Stimulated activated CD4-positive, alpha-beta T cell treated with anti-CD3 and anti-CD28 coated beads, Interleukin-4, amount 100 ng/mL, for 1 hour (primary cell): ENCODE results near the gene BNC2.

ENCODE experiments used
- DNase-seq: peaks from one replicate; pipeline ENCODE4 v3.0.0-alpha.2; 2020

BNC2 gene

DNA sequence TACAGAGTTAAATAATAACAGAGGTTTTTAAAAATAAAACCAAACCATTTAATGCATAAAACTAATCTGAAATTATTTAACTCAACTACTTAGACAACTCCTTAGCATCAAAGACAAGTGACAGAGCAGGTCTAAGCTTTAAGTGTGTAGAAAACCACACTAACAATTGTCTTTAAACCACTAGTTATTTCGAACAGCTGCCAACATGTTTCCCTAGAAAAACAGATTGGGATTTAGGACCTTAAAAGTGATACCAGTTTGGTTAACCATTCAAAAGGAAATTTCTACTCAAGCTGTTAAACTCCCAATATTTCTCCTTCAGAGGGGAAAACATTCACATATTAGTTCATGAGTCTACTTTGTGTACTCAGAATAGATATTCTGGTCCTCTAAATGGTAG is 208.7 kb downstream of the BNC2 start:
- DNase-seq: no peak

GRCh38 chr9:16659096-16659495 is 211.4 kb downstream of the BNC2 start:
- DNase-seq: no peak

- no peak for DNase-seq
Measured at GRCh38 chr9:16656432-16657169, 213.9 kb downstream of the BNC2 start.

DNA sequence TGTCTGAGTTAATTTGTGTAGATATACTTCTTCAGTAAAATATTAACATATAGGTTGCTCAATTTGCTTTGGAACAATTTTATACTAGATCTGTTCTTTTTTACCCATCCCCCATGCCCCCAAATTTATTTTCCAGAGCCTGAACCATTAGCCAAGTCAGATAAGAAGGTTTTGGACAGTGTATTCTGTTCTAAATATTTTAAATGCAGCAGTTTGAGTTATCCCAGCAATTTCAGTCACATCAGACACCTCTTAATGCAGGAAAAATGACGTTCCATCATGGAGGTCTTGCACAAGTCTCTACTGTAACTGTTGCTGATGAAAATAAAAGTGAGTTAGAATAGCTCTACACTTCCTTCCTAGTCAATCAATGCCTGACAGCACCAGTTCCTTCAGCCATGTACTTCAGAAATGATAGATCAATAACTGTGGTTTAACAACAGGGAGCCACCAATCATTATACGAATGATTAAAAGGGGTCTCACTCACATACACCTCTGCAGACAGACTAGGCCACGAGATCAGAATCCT is 215.8 kb downstream of the BNC2 start:
- no peak for DNase-seq

- DNase-seq: no peak
Measured at GRCh38 chr9:16653491-16654399, 216.7 kb downstream of the BNC2 start.

DNA sequence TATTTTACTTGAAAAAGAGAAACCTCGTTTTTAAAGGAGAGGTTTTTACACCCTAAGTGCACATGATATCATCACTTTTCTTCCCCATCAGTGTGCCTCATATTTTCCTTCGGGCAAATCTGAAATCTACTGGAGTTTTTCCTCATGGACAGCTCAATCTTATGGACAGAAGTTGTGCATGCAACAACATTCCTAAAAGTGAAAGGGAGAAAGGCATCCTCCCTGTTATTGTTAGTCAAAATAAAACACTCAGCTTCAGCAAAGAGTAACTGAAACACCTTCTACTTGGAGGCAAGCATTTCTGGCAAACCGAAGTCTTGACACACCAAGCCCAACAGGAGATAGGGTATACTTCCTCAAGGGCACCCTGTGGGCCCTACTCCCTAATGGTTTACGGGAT is 217.9 kb downstream of the BNC2 start:
- no peak for DNase-seq

DNA sequence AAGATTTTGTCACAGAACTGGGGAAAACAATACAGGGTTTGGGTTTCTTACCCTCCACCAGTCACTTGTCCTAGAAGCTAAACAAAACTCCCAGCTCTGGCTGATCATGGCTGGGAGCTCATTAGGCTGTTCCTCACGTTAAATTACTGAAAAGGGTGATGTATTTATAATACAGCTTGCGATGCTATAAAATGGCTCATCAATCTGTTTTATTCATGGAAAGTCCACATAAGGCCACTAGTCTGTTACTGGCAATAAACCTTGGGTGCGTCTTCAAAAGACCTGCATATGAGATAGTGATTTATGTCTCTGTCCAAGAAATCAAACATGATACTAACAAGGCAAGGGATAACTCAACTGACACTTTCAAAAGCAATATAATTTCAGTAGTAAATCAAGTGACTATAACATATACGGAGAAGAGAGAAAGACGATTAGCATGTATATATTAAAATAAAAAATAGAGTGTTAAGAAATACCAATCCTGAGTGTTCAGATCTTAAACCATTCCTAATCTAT is 219.0 kb downstream of the BNC2 start:
- DNase-seq: no peak

DNA sequence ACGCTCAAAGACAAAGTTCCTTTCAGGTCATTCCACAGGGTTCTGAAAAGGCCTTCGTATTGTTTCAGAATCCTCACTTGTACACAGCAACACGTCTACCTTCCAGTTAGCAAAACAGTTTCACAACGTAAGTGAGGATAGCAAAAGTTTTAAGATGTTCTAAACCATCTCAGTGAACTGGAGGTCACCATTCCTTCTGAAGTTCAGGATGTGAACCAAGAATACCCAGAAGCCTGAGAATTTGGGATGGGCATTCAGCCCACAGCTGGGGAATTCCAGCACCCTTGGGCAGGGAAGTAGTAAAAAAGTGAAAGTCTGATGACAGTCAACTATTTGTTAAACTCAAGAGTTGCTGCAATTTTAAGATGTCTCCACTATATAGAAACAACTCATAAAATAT is 224.5 kb downstream of the BNC2 start:
- no peak for DNase-seq

- DNase-seq: no peak
Measured at GRCh38 chr9:16642421-16643109, 227.9 kb downstream of the BNC2 start.

DNA sequence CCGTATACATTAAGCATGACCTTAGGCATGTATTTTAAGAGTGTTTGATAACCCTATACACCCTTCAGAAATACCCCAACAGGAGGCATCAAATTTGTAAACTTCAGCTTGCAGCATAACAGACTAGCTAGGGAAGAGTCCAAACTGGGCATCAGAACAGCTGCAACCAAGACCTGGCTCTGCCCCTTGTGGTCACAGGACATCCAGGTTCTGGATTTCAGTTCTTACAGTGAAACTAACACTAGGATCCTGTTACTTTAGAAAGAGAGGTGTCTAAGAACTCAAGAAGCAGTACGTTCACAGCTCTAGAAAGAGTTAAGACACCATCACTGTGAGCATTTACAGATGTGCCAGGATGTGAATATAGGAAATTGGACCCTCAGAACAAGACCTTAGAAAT is 229.8 kb downstream of the BNC2 start:
- DNase-seq: no peak

DNA sequence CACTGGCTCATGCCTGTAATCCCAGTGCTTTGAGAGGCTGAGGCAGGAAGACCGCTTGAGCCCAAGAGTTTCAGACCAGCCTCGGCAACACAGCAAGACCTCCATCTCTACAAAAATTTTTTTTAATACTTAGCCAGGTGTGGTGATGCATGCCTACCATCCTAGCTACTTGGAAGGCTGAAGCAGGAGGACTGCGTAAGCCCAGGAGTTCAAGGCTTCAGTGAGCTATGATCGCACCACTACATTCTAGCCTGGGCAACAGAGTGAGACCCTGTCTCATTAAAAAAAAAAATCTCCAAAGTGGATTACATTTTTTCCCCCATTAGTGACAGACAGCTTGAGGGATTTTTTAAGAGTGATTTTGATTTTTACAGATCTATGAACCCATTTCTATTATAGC is 230.8 kb downstream of the BNC2 start:
- DNase-seq: no peak

- DNase-seq: no peak
Measured at GRCh38 chr9:16637911-16638310, 232.6 kb downstream of the BNC2 start.

DNA sequence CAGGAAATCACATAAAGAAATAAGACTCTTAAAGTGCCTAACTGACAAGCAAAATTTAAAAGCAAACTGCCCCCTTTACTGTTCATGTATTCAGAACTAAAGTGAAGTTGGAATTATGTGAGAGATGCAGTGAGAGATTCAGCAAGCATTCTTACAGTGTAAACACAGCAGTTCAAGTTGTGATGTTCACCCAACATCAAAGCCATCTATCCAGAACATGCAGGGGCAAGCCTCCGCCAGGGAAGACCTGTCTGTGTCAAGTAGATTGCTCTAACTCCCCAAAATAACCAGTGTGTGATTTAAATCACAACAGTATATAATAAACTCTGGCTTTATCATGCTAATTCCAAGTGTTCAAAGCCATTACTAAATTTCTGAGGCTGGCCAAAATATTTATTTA is 233.3 kb downstream of the BNC2 start:
- DNase-seq: no peak

GRCh38 chr9:16633794-16634193 is 236.7 kb downstream of the BNC2 start:
- DNase-seq: no peak

GRCh38 chr9:16628413-16628812 is 242.1 kb downstream of the BNC2 start:
- no peak for DNase-seq

GRCh38 chr9:16627967-16628366 is 242.5 kb downstream of the BNC2 start:
- no peak for DNase-seq

DNA sequence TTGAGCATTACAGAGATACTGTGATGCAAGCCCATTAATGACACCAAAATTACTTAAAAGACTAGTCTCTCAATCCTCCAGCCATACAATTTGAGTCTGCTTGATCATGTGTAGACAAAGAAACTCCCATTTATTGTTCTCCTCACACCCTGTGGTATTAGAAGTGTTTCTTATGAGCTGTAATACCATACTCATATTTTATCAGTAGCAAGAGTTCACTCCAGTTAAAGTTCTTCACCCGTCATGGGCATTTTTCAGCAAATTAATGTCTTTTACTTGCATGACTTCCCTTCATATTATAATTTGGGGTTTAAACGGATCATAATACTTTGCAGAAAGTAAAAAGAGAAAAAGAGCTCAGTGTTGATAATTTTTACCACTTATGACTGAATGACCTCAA is 242.9 kb downstream of the BNC2 start:
- no peak for DNase-seq

GRCh38 chr9:16626577-16627130 is 243.8 kb downstream of the BNC2 start:
- DNase-seq: no peak

- no peak for DNase-seq
Measured at GRCh38 chr9:16625811-16626210, 244.7 kb downstream of the BNC2 start.

GRCh38 chr9:16625161-16625631 is 245.3 kb downstream of the BNC2 start:
- DNase-seq: no peak

- no peak for DNase-seq
Measured at GRCh38 chr9:16624744-16625117, 245.7 kb downstream of the BNC2 start.

GRCh38 chr9:16623989-16624743 is 246.3 kb downstream of the BNC2 start:
- DNase-seq: no peak
